ENCODE results near the gene SMAD2. TPM values are rescaled to one million over a fixed set of nuclear protein-coding genes. Genes with fewer than 3 reads are reported as not detected.

SMAD2 gene
- total and polyA plus RNA-seq, 2 experiments from 2014 or later = 58.5 to 108 TPM

GRCh38 chr18:47901624-47902362, 28.7 kb downstream of the SMAD2 start:
- Histone ChIP-seq H3K79me2 (peaks cover 100% of the 10 kb centered on the region), H4K20me1 (ENCODE audit: insufficient read depth, poor library complexity, severe bottlenecking) (peaks cover 49% of the 10 kb centered on the region), H3K36me3 (replicated peaks; ENCODE audit: insufficient read depth, low read depth) (no peaks in the 10 kb centered on the region), H3K4me2 (no peak overlapping the region), H3K27ac (no peak overlapping the region), H2AFZ (no peak overlapping the region), H3K9me2 (replicated peaks; ENCODE audit: insufficient read depth) (no peaks in the 10 kb centered on the region), H3K4me1 (ENCODE audit: insufficient read depth) (peaks cover 6% of the 10 kb centered on the region), H3K4me3 (no peak overlapping the region), H3K27me3 (no peaks in the 10 kb centered on the region), H3K9me3 (ENCODE audit: low read depth) (no peaks in the 10 kb centered on the region)
- TF ChIP-seq EZH2phosphoT487 (IDR thresholded peaks at IDR 0.05; ENCODE audit: low read depth, severe bottlenecking, unreplicated experiment) (no peak), EZH2 (IDR thresholded peaks at IDR 0.05; ENCODE audit: borderline replicate concordance) (no peak), CTCF (IDR thresholded peaks at IDR 0.05; ENCODE audit: poor library complexity) (no peak)
- DNase-seq (ENCODE audit: low spot score) = no peak
- WGBS (ENCODE audit: low lambda C conversion rate, missing lambda C conversion rate) = 66% methylated on average over 7 of the region's 7 CpGs

GRCh38 chr18:47899107-47899840, 31.2 kb downstream of the SMAD2 start:
- peaks cover 62% of the 10 kb centered on the region for H4K20me1 ChIP-seq (ENCODE audit: insufficient read depth, poor library complexity, severe bottlenecking)
- no peaks in the 10 kb centered on the region for H3K27me3 ChIP-seq
- TF ChIP-seq EZH2phosphoT487 (IDR thresholded peaks at IDR 0.05; ENCODE audit: low read depth, severe bottlenecking, unreplicated experiment) (no peak), CTCF (IDR thresholded peaks at IDR 0.05; ENCODE audit: poor library complexity) (no peak), EZH2 (IDR thresholded peaks at IDR 0.05; ENCODE audit: borderline replicate concordance) (no peak)
- no peak overlapping the region for H3K4me3 ChIP-seq
- H3K27ac ChIP-seq = no peak overlapping the region
- WGBS (ENCODE audit: low lambda C conversion rate, missing lambda C conversion rate) = 60% methylated on average over 5 of the region's 5 CpGs
- H3K4me1 ChIP-seq (ENCODE audit: insufficient read depth) = peaks cover 10% of the 10 kb centered on the region
- no peaks in the 10 kb centered on the region for H3K36me3 ChIP-seq (replicated peaks; ENCODE audit: insufficient read depth, low read depth)
- DNase-seq (ENCODE audit: low spot score) = no peak
- H3K9me3 ChIP-seq (ENCODE audit: low read depth) = no peaks in the 10 kb centered on the region
- no peak overlapping the region for H3K4me2 ChIP-seq
- peaks cover 98% of the 10 kb centered on the region for H3K79me2 ChIP-seq
- H2AFZ ChIP-seq = no peak overlapping the region
- H3K9me2 ChIP-seq (replicated peaks; ENCODE audit: insufficient read depth) = no peaks in the 10 kb centered on the region

DNA sequence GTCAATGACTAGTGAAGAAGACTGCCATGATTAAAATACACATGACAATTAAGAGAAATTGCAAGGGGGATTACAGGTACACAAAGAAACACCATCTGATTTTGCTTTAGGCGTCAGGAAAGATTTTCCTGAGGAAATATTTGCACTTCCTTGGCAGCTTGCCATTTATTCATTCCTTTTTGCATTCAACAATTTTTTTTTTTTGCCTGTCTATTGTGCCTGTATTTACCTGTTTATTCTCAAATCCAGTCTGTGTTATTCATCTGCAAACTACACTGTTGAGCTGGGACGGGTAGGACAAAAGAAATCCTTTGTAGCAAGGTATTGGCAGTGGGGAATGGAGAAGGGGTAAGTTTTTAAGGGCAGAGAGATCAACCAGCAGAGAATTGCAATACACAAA, 31.8 kb downstream of the SMAD2 start:
- no peak for DNase-seq (ENCODE audit: low spot score)
- Histone ChIP-seq H3K79me2 (peaks cover 96% of the 10 kb centered on the region), H3K9me2 (replicated peaks; ENCODE audit: insufficient read depth) (no peaks in the 10 kb centered on the region), H4K20me1 (ENCODE audit: insufficient read depth, poor library complexity, severe bottlenecking) (peaks cover 62% of the 10 kb centered on the region), H3K9me3 (ENCODE audit: low read depth) (no peaks in the 10 kb centered on the region), H2AFZ (no peak overlapping the region), H3K27ac (no peak overlapping the region), H3K4me3 (no peak overlapping the region), H3K4me1 (ENCODE audit: insufficient read depth) (peaks cover 12% of the 10 kb centered on the region), H3K4me2 (no peak overlapping the region), H3K27me3 (no peaks in the 10 kb centered on the region), H3K36me3 (replicated peaks; ENCODE audit: insufficient read depth, low read depth) (no peaks in the 10 kb centered on the region)
- WGBS (ENCODE audit: low lambda C conversion rate, missing lambda C conversion rate) = 46% methylated on average over 2 of the region's 2 CpGs
- TF ChIP-seq CTCF (IDR thresholded peaks at IDR 0.05; ENCODE audit: poor library complexity) (no peak), EZH2phosphoT487 (IDR thresholded peaks at IDR 0.05; ENCODE audit: low read depth, severe bottlenecking, unreplicated experiment) (no peak), EZH2 (IDR thresholded peaks at IDR 0.05; ENCODE audit: borderline replicate concordance) (no peak)
